Ascending aorta (tissue), 2 donors: ENCODE data around the gene IL37. TPM values are rescaled to one million over a fixed set of nuclear protein-coding genes. Genes with fewer than 3 reads are reported as not detected.

Source experiments
- DNase-seq, 2 donors: peaks; one replicate each; pipeline ENCODE4 v3.0.0-alpha.2; 2019; ENCODE audit warnings: low spot score in 2 of 2
- H3K27ac ChIP-seq, 2 donors: fragments of 200-600 bp; sonication (generic); one replicate each; pipeline ENCODE4 v1.5.1; 2016 to 2017; ENCODE audit warnings: mild to moderate bottlenecking in 1 of 2
- H3K27me3 ChIP-seq: fragments of 200-600 bp; sonication (generic); one replicate; pipeline ENCODE4 v1.5.1; 2017
- H3K36me3 ChIP-seq, 2 donors: fragments of 200-600 bp; sonication (generic); one replicate each; pipeline ENCODE4 v1.5.1; 2016
- H3K4me1 ChIP-seq, 2 donors: fragments of 200-600 bp; sonication (generic); one replicate each; pipeline ENCODE4 v1.5.1; 2016 to 2017; ENCODE audit warnings: mild to moderate bottlenecking in 1 of 2
- H3K4me3 ChIP-seq, 2 donors: fragments of 200-600 bp; sonication (generic); one replicate each; pipeline ENCODE4 v1.5.1; 2016 to 2017; ENCODE audit warnings: mild to moderate bottlenecking in 1 of 2
- H3K9me3 ChIP-seq, 2 donors: fragments of 200-600 bp; sonication (generic); one replicate each; pipeline ENCODE4 v1.5.1; 2016
- intact Hi-C: fragments of 100-400 bp; cut with DNase I; formaldehyde crosslinking; loops from one replicate; pipeline ENCODE4 v1.15.1; 2023
- total RNA-seq: library from RNA; depleted of rRNA; stranded (reverse); fragments of >200 nt; gene quantifications from one replicate; pipeline ENCODE4 v1.1.0, GENCODE V29; 2016
- TF ChIP-seq, protein P1 (sequence below), 3 experiments: fragments of 200-600 bp in 2 of 3; fragments of 450-650 bp in 1 of 3; sonication (generic) in 2 of 3; IDR thresholded peaks; one replicate each; pipeline ENCODE4 v1.5.1; 2016 to 2019; ENCODE audit warnings: antibody characterized with exemption in 3 of 3, mild to moderate bottlenecking in 1 of 3, moderate library complexity in 1 of 3

IL37 gene, protein sequence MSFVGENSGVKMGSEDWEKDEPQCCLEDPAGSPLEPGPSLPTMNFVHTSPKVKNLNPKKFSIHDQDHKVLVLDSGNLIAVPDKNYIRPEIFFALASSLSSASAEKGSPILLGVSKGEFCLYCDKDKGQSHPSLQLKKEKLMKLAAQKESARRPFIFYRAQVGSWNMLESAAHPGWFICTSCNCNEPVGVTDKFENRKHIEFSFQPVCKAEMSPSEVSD
- total RNA-seq: not detected

DNA sequence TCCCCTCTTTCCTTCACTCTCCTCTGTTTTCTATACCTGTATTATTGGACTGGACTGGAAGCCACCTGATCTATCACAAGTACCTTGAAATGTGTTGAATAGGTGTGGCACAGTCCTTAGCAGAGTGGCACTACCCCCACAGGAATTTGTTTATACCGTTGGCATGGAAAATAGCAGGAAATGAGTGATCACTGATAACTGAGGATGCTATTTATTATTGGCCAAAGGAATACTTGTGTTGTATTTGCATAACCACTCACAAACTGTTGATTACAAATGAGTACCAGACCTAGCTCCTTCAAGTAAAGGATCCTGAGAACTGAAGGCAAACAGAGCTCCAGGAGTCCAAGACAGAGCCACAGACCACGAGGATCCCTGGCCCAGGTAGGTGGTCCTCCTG is at the start of gene IL37:
Gene IL37 (plus strand): TSS at position 301 of the 400 bp plus-strand sequence. CDS start 1,848 bp downstream, outside the sequence.
- intact Hi-C loops: no loop called here
- Histone ChIP-seq H3K27ac (no peak within 1 kb of the TSS), H3K36me3 (no peaks in the 10 kb centered on the region), H3K4me3 (no peak within 1 kb of the TSS), H3K9me3 (no peaks in the 10 kb centered on the region), H3K27me3 (no peaks in the 10 kb centered on the region), H3K4me1 (no peaks in the 10 kb centered on the region)
- no peak for DNase-seq
- TF ChIP-seq, protein P1, sequence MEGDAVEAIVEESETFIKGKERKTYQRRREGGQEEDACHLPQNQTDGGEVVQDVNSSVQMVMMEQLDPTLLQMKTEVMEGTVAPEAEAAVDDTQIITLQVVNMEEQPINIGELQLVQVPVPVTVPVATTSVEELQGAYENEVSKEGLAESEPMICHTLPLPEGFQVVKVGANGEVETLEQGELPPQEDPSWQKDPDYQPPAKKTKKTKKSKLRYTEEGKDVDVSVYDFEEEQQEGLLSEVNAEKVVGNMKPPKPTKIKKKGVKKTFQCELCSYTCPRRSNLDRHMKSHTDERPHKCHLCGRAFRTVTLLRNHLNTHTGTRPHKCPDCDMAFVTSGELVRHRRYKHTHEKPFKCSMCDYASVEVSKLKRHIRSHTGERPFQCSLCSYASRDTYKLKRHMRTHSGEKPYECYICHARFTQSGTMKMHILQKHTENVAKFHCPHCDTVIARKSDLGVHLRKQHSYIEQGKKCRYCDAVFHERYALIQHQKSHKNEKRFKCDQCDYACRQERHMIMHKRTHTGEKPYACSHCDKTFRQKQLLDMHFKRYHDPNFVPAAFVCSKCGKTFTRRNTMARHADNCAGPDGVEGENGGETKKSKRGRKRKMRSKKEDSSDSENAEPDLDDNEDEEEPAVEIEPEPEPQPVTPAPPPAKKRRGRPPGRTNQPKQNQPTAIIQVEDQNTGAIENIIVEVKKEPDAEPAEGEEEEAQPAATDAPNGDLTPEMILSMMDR (IDR thresholded peaks at IDR 0.05): no peak

DNA sequence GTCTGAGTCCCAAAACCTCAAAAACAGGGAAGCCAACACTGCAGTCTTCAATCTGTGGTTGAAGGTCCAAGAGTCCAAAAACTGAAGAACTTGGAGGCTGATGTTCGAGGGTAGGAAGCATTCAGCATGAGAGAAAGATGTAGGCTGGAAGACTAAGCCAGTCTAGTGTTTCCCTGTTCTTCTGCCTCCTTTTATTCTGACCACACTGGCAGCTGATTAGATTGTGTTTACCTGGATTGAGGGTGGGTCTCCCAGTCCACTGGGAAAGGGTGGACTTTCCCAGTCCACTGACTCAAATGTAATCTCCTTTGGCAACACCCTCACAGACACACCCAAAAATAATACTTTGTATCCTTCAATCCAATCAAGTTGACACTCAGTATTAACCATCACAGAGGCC is 46.9 kb upstream of the IL37 start:
- TF ChIP-seq, protein P1 (IDR thresholded peaks at IDR 0.05): no peak
- no peaks in the 10 kb centered on the region for H3K36me3 ChIP-seq
- no peak for DNase-seq
- no peaks in the 10 kb centered on the region for H3K4me1 ChIP-seq
- no peak overlapping the region for H3K4me3 ChIP-seq
- no peak overlapping the region for H3K27ac ChIP-seq
- H3K9me3 ChIP-seq: no peaks in the 10 kb centered on the region
- intact Hi-C loops: no loop called here
- H3K27me3 ChIP-seq: no peaks in the 10 kb centered on the region

DNA sequence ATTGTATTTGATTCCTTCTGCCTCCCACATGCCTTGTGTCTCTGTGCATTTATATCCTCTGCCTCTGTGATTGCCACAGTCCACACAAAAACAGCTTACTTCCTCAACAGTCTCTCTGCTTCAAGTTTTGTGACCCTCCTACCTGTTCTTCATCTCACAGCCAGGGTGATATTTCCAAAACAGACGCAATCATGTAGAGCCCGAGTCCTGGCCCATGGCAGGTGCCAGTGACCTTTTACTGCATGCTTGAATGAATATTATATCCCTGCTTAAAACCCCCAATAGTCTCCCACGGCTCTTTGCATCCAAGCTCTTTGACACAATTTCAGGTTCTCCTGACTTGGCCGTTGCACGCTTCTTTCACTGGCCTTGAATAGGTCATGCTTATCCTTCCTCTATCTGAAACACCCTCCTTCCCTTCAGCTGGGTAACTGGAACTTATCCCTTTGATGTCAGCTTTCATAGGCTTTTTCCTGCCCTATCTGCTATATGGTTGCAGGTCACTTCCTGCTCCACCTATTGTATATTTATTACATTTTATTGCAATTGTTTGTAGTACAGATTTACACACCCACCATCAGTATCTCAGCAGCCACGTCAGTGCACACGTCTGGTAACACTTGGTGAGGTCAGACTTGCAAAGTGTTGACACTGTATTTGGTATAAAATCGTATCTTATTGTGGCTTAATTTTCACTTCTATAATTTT is 44.7 kb upstream of the IL37 start:
- no peaks in the 10 kb centered on the region for H3K36me3 ChIP-seq
- H3K27me3 ChIP-seq: no peaks in the 10 kb centered on the region
- no peak overlapping the region for H3K27ac ChIP-seq
- DNase-seq: no peak
- intact Hi-C loops: no loop called here
- H3K4me3 ChIP-seq: no peak overlapping the region
- TF ChIP-seq, protein P1 (IDR thresholded peaks at IDR 0.05): no peak
- H3K9me3 ChIP-seq: no peaks in the 10 kb centered on the region
- no peaks in the 10 kb centered on the region for H3K4me1 ChIP-seq

DNA sequence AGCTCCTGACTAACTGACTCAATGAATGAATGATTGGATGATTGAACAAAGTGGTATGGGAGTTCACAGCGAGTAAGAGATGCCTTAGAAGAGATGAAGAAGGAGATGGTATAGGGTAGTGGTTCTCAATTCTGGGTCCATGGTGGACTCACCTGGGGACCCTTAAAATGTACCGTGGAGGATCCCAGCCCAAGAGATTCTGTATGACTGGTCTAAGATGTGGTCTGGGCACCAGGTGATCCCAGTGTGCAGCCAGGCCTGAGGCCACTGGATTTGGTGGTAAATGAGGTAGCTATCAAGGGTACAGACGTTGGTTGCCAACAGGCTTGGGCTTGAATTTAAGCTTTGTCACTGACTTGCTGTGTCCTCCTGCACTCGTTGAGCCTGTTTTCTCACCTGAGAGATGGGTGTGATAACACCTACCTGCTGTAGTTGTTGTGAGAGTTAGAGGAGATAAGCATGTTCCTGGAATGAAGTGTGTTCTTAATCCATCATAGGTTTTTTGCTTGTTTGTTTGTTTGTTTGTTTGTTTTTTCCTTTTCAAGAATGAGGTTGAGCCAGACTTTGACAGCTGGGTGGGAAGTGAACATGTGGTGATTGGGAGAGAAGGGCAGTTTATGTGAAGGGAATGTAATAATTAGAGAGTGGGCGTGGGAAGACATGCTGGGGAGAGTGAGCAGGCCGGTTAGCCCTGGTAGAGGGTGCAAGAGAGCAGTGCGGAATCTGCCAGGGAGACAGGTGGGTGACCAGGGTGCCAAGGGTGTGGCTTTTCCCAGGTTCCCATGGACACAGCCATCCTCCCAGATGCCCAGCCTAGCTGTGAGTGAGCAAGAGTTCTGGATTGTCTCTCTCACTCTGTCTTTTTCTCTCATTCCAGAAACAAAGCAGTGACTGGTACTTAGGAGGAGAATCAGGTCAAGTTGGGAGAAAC is 43.0 kb upstream of the IL37 start:
- TF ChIP-seq, protein P1 (IDR thresholded peaks at IDR 0.05): no peak
- no peak for DNase-seq
- Histone ChIP-seq H3K27ac (no peak overlapping the region), H3K36me3 (no peaks in the 10 kb centered on the region), H3K27me3 (no peaks in the 10 kb centered on the region), H3K4me1 (no peaks in the 10 kb centered on the region), H3K4me3 (no peak overlapping the region), H3K9me3 (no peaks in the 10 kb centered on the region)
- intact Hi-C loops: no loop called here

DNA sequence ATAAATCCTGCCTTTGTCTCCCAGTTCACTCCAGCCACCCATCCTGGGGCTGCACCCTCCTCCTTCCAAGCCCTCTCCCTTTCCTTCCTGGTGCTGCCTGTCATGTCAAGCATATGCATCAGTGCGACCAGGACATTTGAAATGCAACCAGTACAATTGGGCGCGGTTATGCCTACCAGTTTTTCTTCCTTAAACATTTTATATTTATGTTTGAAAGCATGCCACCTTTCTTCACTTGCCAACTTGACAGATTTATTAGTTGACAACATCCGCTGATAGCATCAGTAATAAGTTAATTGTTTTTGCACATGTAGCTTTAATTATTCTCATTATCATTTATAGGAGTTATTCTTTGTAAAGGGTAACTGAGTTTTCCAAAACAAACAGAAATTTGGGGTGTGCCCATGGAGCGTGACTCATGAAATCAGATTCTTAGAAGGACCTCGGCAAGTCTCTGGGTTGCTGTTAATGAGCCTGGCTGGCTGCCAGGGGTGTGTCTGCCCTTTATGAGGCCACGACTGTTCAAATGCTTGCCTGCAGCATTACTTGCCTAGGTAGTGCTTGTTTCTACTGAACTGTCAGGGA is 41.6 kb upstream of the IL37 start:
- Histone ChIP-seq H3K4me1 (no peaks in the 10 kb centered on the region), H3K27me3 (no peaks in the 10 kb centered on the region), H3K27ac (no peak overlapping the region), H3K4me3 (no peak overlapping the region), H3K36me3 (no peaks in the 10 kb centered on the region), H3K9me3 (no peaks in the 10 kb centered on the region)
- DNase-seq: no peak
- TF ChIP-seq, protein P1 (IDR thresholded peaks at IDR 0.05): no peak
- intact Hi-C loops: no loop called here
